Erythroblast (primary cell): ENCODE measurements around the gene GABBR2.

ENCODE experiments used
- GATA1 ChIP-seq: IDR thresholded peaks from 2 replicates; pipeline ENCODE4 v1.6.1; 2011; ENCODE audit warnings: low read depth, mild to moderate bottlenecking, control low read depth, low read length, moderate library complexity
- POLR2A ChIP-seq: IDR thresholded peaks from 2 replicates; pipeline ENCODE4 v1.6.1; 2011; ENCODE audit warnings: mild to moderate bottlenecking, low read length

- TF ChIP-seq POLR2A (no peak), GATA1 (no peak)
These were observed 54.5 kb downstream of the GABBR2 start for GRCh38 chr9:98654247-98654646.
